Right lobe of liver (tissue), 6 donors: ENCODE measurements around the gene KIAA0586. TPM values are rescaled to one million over a fixed set of nuclear protein-coding genes. Genes with fewer than 3 reads are reported as not detected.

Experiments used
- ATAC-seq, 4 donors: fragments of 200-7000 bp; cut with Tn5 transposase; one replicate each; pipeline ENCODE4 v1.9.1; 2020; ENCODE audit warnings: mild to moderate bottlenecking in 4 of 4, moderate library complexity in 4 of 4
- DNase-seq, 3 donors: peaks; one replicate each; pipeline ENCODE4 v3.0.0-alpha.2; 2020
- H3K27ac ChIP-seq, 3 donors: fragments of 200-600 bp; one replicate each; pipeline ENCODE4 v1.8.0; 2022
- H3K27me3 ChIP-seq, 2 donors: fragments of 200-600 bp; one replicate each; pipeline ENCODE4 v1.8.0; 2022
- H3K36me3 ChIP-seq, 4 donors: fragments of 200-600 bp; sonication (generic) in 1 of 4; one replicate each; pipeline versions ENCODE4 v1.5.1 to v1.8.0; 2017 to 2022; ENCODE audit warnings: control low read depth in 1 of 4
- H3K4me1 ChIP-seq, 4 donors: fragments of 200-600 bp; sonication (generic) in 1 of 4; one replicate each; pipeline versions ENCODE4 v1.5.1 to v1.8.0; 2017 to 2022; ENCODE audit warnings: control low read depth in 1 of 4
- H3K4me3 ChIP-seq, 3 donors: fragments of 200-600 bp; one replicate each; pipeline ENCODE4 v1.8.0; 2022
- H3K9me3 ChIP-seq, 4 donors: fragments of 200-600 bp; sonication (generic) in 1 of 4; one replicate each; pipeline versions ENCODE4 v1.5.1 to v1.8.0; 2017 to 2022; ENCODE audit warnings: control low read depth in 1 of 4
- POLR2A ChIP-seq: fragments of 450-650 bp; IDR thresholded peaks from one replicate; pipeline ENCODE4 v1.6.1; 2017; ENCODE audit warnings: antibody characterized with exemption, mild to moderate bottlenecking
- WGBS: methylation state at CpG from one replicate; pipeline ENCODE4 v1.1.6; 2018; ENCODE audit warnings: low coverage, low lambda C conversion rate; ENCODE audit not compliant: insufficient coverage; ENCODE audit errors: missing lambda C conversion rate; 5-methylcytosine and 5-hydroxymethylcytosine counted together
- intact Hi-C, 2 donors: fragments of 100-400 bp; cut with DNase I; formaldehyde crosslinking; loops; one replicate each; pipeline versions ENCODE4 v1.11.2 to v1.14.1; 2022
- total RNA-seq, 6 experiments: library from RNA; depleted of rRNA in 2 of 6; stranded (reverse); fragments of >200 nt in 2 of 6; fragmentation: NEBNext Ultra II Directional in 3 of 6; extraction: Animal tissue kit (Norgen Biotek cat#: 25700) in 3 of 6; gene quantifications; one replicate each; pipeline versions ENCODE4 v1.1.0 to v1.2.4, GENCODE V29; 2016 to 2023
- TF ChIP-seq, protein P1 (sequence below), 4 donors: fragments of 200-600 bp in 3 of 4; fragments of 450-650 bp in 1 of 4; IDR thresholded peaks; one replicate each; pipeline versions ENCODE4 v1.5.1 to v1.8.0; 2016 to 2022; ENCODE audit warnings: antibody characterized with exemption in 4 of 4, mild to moderate bottlenecking in 2 of 4
- donor health status: DM: no; HTN: yes; CAD: no.
- donor health status: DM: no; HTN: no; CAD: no.
- donor health status: DM: no; HTN: no; CAD: no.
- donor health status: DM: no; HTN: yes; CAD: no.
- donor health status: DM: no; HTN: yes; CAD: no.

KIAA0586 gene
- total RNA-seq, 6 experiments from 2014 or later: 4.7 to 14.6 (median 9.0) TPM

DNA sequence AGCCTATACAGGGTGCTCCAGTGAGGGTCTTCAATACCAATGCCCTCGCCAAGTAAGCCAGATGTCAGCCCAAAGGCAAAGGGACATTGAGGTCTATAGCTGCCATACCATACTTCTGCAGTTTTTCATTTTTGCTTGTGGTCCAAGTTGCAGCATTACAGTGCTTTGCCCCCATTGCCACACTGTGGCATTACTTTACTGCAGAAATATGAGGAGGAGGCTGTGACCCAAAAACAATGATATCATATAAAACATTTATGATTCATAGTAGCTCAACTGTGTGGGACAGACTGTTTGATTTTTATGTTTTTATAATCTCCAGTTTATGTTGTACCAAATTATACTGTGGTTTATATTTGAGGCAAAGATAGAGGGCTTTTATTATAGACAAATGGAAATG, 64.1 kb downstream of the KIAA0586 start:
- no peak for ATAC-seq
- peaks cover 0 to 49% (median 2%) of the 10 kb centered on the region in 4 donors for H3K36me3 ChIP-seq

DNA sequence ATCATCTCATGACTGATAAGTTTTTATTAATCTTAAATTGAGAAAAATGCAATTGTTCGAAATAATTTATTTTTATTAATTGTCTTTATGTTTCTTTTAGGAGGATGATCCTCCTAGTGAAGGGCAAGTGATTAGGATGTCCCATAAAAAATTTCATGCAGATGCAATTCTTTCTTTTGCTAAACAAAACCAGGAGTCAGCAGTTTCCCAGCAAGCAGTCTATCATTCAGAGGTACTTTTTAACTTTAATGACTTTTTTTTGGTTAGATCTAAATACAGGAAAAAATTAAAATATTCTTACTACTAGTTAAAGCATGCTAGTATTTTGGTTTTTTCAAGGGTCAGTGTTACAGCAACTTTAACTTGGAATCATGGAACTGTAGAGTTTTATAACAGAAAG, 64.5 kb downstream of the KIAA0586 start:
- intact Hi-C loops: no loop called here
- no peak overlapping the region for H3K4me3 ChIP-seq
- ATAC-seq (no peak), DNase-seq (no peak)
- H3K27me3 ChIP-seq: no peaks in the 10 kb centered on the region
- WGBS: 78% methylated on average over 1 of the region's 1 CpG
- H3K27ac ChIP-seq: no peak overlapping the region
- TF ChIP-seq POLR2A: no peak
- TF ChIP-seq, protein P1, sequence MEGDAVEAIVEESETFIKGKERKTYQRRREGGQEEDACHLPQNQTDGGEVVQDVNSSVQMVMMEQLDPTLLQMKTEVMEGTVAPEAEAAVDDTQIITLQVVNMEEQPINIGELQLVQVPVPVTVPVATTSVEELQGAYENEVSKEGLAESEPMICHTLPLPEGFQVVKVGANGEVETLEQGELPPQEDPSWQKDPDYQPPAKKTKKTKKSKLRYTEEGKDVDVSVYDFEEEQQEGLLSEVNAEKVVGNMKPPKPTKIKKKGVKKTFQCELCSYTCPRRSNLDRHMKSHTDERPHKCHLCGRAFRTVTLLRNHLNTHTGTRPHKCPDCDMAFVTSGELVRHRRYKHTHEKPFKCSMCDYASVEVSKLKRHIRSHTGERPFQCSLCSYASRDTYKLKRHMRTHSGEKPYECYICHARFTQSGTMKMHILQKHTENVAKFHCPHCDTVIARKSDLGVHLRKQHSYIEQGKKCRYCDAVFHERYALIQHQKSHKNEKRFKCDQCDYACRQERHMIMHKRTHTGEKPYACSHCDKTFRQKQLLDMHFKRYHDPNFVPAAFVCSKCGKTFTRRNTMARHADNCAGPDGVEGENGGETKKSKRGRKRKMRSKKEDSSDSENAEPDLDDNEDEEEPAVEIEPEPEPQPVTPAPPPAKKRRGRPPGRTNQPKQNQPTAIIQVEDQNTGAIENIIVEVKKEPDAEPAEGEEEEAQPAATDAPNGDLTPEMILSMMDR (IDR thresholded peaks at IDR 0.05): no peak
- H3K36me3 ChIP-seq: peaks cover 0 to 49% (median 2%) of the 10 kb centered on the region in 4 donors
- no peaks in the 10 kb centered on the region for H3K4me1 ChIP-seq
- no peaks in the 10 kb centered on the region for H3K9me3 ChIP-seq

More for the DNA sequence above, 64.1 kb downstream of the KIAA0586 start:
- no peaks in the 10 kb centered on the region for H3K27me3 ChIP-seq
- WGBS: 100% methylated on average over 1 of the region's 1 CpG
- intact Hi-C loops: no loop called here
- no peak overlapping the region for H3K27ac ChIP-seq
- H3K4me1 ChIP-seq: no peaks in the 10 kb centered on the region
- H3K9me3 ChIP-seq: no peaks in the 10 kb centered on the region
- TF ChIP-seq POLR2A: no peak
- TF ChIP-seq, protein P1 (IDR thresholded peaks at IDR 0.05): no peak
- H3K4me3 ChIP-seq: no peak overlapping the region
- DNase-seq: no peak

DNA sequence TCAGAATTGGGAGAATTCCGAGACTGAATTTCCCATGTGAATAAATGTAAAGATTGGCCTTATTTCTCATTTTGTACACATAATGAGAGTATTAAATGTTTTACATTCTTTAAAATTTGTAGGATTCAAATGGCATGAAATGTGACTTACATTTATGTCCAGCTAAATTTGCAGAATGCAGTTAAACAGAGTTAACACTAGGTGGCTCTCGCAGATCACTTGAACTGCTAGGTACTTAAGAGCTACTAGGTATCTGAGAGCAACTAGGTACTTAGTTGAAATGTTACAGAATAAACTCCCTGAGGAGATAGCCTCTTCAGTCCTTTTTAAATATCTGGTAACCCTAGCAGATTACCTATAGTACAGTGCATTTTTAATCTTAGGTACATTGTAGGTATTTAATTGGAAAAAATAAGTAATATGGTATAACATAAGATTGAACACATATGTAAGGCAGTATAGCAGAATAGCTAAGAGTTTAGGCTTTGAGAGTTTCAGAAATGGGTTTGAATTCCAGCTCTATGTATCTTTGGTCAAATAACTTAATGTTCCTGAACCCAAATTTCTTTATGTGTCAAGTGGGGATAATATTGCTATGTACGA, 73.8 kb downstream of the KIAA0586 start:
- TF ChIP-seq POLR2A: no peak
- TF ChIP-seq, protein P1 (IDR thresholded peaks at IDR 0.05): peak; percentile 80 to 86 (median 82)
- Histone ChIP-seq H3K4me1 (no peaks in the 10 kb centered on the region), H3K9me3 (no peaks in the 10 kb centered on the region), H3K4me3 (no peak overlapping the region), H3K27me3 (no peaks in the 10 kb centered on the region), H3K36me3 (peaks cover 0 to 25% (median 0%) of the 10 kb centered on the region in 4 donors), H3K27ac (no peak overlapping the region)
- WGBS: 38% methylated on average over 3 of the region's 3 CpGs
- DNase-seq (no peak), ATAC-seq (peak; percentile 76 to 85 (median 82))
- intact Hi-C loops: loop anchor here in 1 of 2 donors (10.0 kb wide), 1 partner anchor 553 kb away; no protein-coding TSS in a partner anchor

DNA sequence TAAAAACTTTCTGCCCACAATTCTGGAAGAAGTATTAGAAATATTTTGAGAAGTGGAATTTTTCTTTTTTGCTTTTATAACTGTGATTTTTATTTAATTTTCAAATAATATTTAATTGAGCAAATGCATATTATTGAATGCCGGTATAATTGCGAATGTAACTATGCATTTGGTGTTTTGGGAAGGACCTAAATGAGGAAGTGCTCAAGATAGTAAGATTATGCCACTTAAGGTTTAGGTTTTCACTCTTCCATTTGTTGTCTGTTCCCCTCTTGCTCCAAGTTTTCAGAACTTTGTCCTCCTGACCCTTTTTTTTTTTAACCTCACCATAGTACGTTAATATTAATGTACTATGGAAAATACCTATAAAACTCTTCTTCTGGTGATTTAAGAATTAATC, 85.8 kb downstream of the KIAA0586 start:
- DNase-seq: no peak
- WGBS: 96% methylated on average over 3 of the region's 3 CpGs
- Histone ChIP-seq H3K4me1 (no peaks in the 10 kb centered on the region), H3K9me3 (no peaks in the 10 kb centered on the region), H3K36me3 (peaks cover 0 to 10% (median 0%) of the 10 kb centered on the region in 4 donors), H3K4me3 (no peak overlapping the region), H3K27ac (no peak overlapping the region), H3K27me3 (no peaks in the 10 kb centered on the region)
- no peak for TF ChIP-seq POLR2A
- TF ChIP-seq, protein P1 (IDR thresholded peaks at IDR 0.05): no peak
- no peak for ATAC-seq
- intact Hi-C loops: no loop called here
